ENCODE measurements around the gene APC2. TPM values are rescaled to one million over a fixed set of nuclear protein-coding genes. Genes with fewer than 3 reads are reported as not detected.
A peak's percentile ranks its signal among the peaks of the same experiment; 100 is the strongest.
"Not testable (repeated sequence)": the region's sequence is repeated elsewhere in the genome, so short reads cannot be mapped to it uniquely, and the experiment has no call there.

The APC2 gene
- total RNA-seq, 1 experiment from 2014 or later, result 0.31 TPM

GRCh38 chr19:1512671-1513498 is 63.0 kb downstream of the APC2 start, which contains the start of gene ADAMTSL5:
TSS of gene ADAMTSL5 (minus strand) at chr19:1513019. CDS start at chr19:1510943, 2,076 bp downstream.
- Histone ChIP-seq H3K36me3 (replicated peaks; ENCODE audit: control insufficient read depth, insufficient read depth, low read length) (no peaks in the 10 kb centered on the region), H3K27me3 (ENCODE audit: control insufficient read depth, insufficient read depth, low read length) (peaks cover 37% of the 10 kb centered on the region), H3K4me3 (ENCODE audit: insufficient read depth, low read depth, low read length) (peak within 1 kb of the TSS; percentile 39)
- DNase-seq, result peak; percentile 90

DNA sequence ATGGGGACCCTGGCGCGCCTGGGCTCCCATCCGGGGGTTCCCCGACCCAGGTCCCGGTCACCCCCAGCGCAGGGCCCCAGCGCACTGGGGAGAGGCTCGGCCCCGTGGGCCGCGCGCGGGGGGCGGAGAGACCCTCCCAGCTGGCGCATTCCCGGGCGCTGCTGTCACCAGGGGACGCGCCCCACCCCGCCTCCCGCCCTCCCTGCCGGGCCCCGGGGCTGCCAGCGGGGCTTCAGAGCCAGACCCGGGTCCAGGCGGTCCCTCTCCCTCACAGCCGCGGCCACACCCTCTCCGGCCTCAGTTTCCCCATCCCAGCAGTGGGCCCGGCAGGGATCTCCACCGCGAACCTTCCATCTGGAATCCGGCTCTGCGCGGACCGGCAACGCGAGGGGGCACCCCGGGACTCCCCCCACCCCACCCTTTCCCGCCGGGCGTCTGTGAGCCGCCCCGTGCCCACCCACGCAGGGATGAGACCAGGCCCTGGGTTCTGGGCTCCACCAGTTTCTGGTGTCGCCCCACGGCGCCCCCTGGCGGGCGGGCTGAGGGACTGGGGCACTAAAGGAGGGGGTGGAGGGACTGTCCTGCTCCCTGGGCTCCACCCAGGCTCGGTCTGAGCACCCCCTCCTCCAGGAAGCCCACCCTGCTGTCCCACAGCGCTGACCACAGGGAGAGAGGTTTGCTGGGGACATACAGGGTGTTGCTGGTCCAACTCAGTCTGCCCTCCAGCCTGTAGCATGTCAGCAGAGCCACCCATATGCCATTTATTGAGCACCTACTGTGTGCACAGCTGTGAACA is 63.8 kb downstream of the APC2 start:
- Histone ChIP-seq H3K27me3 (ENCODE audit: control insufficient read depth, insufficient read depth, low read length) (peaks cover 40% of the 10 kb centered on the region), H3K36me3 (replicated peaks; ENCODE audit: control insufficient read depth, insufficient read depth, low read length) (no peaks in the 10 kb centered on the region), H3K4me3 (ENCODE audit: insufficient read depth, low read depth, low read length) (peak overlapping the region; percentile 39)
- DNase-seq, result peak; percentile 93

- Histone ChIP-seq H3K4me3 (ENCODE audit: insufficient read depth, low read depth, low read length) (no peak overlapping the region), H3K27me3 (ENCODE audit: control insufficient read depth, insufficient read depth, low read length) (peaks cover 38% of the 10 kb centered on the region), H3K36me3 (replicated peaks; ENCODE audit: control insufficient read depth, insufficient read depth, low read length) (no peaks in the 10 kb centered on the region)
- no peak for DNase-seq
Observed at GRCh38 chr19:1514295-1514661, 64.4 kb downstream of the APC2 start.

GRCh38 chr19:1514986-1515721 is 65.2 kb downstream of the APC2 start:
- H3K4me3 ChIP-seq (ENCODE audit: insufficient read depth, low read depth, low read length), result no peak overlapping the region
- no peaks in the 10 kb centered on the region for H3K36me3 ChIP-seq (replicated peaks; ENCODE audit: control insufficient read depth, insufficient read depth, low read length)
- peaks cover 31% of the 10 kb centered on the region for H3K27me3 ChIP-seq (ENCODE audit: control insufficient read depth, insufficient read depth, low read length)
- DNase-seq, result no peak

DNA sequence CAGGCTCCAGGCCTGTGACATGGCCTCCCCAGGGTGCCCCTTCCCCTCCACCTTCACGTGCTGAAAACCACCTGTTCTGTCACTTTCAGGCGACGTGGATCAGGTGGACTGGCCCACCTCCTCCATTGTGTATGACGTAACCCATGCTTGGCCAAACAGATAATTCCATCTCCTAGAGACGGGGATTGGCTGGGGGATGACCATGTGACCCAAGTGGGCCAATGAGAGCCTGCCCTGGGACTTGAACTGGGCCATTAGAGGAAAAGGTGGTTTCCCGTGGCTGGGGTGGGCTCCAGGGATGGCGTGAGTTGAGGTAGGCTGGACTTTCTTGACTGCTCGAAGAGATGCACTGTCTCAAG is 66.5 kb downstream of the APC2 start:
- Histone ChIP-seq H3K4me3 (ENCODE audit: insufficient read depth, low read depth, low read length) (no peak overlapping the region), H3K36me3 (replicated peaks; ENCODE audit: control insufficient read depth, insufficient read depth, low read length) (no peaks in the 10 kb centered on the region), H3K27me3 (ENCODE audit: control insufficient read depth, insufficient read depth, low read length) (peaks cover 23% of the 10 kb centered on the region)
- no peak for DNase-seq

- Histone ChIP-seq H3K36me3 (replicated peaks; ENCODE audit: control insufficient read depth, insufficient read depth, low read length) (no peaks in the 10 kb centered on the region), H3K4me3 (ENCODE audit: insufficient read depth, low read depth, low read length) (no peak overlapping the region), H3K27me3 (ENCODE audit: control insufficient read depth, insufficient read depth, low read length) (peaks cover 11% of the 10 kb centered on the region)
- no peak for DNase-seq
Observed at GRCh38 chr19:1518471-1518870, 68.5 kb downstream of the APC2 start.

DNA sequence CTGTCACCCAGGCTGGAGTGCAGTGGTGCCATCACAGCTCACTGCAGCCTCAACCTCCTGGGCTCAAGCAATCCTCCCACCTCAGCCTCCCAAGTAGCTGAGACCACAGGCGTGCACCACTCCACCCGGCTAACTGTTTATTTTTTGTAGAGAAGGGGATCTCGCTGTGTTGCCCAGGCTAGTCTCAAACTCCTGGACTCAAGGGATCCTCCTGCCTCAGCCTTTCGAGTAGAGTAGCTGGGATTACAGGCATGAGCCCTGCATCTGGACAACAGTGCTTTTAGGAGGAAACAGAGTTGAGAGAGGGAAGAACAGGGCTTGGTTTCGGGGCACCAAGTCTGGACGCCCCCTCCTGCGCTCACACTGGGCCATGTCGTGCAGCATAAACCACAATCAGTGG is 69.9 kb downstream of the APC2 start:
- H3K27me3 ChIP-seq (ENCODE audit: control insufficient read depth, insufficient read depth, low read length), result peaks cover 20% of the 10 kb centered on the region
- not testable (repeated sequence) for H3K4me3 ChIP-seq (ENCODE audit: insufficient read depth, low read depth, low read length); H3K36me3 ChIP-seq (replicated peaks; ENCODE audit: control insufficient read depth, insufficient read depth, low read length); DNase-seq

DNA sequence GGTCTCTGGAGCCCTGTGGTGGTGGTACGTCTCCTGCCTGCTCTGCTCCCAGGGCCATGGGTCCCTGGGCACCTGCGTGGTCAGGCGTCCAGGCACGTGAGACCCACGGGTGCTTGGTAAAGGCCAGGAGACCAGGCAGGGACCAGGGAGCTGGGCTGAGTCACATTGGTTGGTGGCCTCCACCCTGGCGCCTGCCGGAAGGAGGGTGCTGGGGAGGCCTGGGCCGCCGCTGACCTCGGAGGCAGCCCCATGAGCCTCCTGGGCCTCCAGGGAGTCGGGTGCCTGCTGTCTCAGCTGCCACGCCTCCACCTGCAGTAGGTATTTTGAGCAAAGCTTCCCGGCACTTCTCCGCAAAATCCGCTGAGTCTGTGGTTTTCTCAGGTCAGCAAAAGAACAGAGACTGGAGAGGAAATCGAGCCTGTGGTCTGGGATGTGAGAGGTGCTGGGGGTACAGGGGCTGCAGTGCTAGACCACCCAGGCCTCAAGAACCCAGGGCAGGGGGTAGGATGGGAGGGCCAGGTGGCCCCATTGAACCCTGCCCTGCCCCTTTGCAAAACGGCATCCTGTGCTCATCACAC is 70.4 kb downstream of the APC2 start:
- H3K36me3 ChIP-seq (replicated peaks; ENCODE audit: control insufficient read depth, insufficient read depth, low read length), result no peaks in the 10 kb centered on the region
- DNase-seq, result no peak
- H3K27me3 ChIP-seq (ENCODE audit: control insufficient read depth, insufficient read depth, low read length), result peaks cover 24% of the 10 kb centered on the region
- no peak overlapping the region for H3K4me3 ChIP-seq (ENCODE audit: insufficient read depth, low read depth, low read length)

DNA sequence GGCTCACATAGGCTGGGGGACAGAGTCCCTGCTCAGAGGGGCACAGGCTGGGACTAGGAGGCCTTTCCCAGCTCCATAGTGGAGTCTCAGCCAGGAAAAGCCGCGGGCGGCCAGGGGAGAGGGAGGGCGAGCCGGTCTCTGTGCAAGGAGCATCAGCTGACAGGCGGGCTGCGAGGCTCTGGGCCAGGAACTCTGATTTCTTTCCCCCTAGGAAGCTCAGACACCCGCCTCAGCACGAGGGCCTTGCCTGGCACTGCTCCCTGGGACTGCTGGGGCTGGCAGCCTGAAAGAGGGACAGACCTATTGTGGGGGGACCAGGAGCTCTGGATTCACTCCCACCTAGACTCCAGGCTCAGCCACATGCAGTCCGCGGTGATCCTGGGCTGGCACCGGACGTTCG is 71.7 kb downstream of the APC2 start:
- Histone ChIP-seq H3K4me3 (ENCODE audit: insufficient read depth, low read depth, low read length) (no peak overlapping the region), H3K36me3 (replicated peaks; ENCODE audit: control insufficient read depth, insufficient read depth, low read length) (no peaks in the 10 kb centered on the region), H3K27me3 (ENCODE audit: control insufficient read depth, insufficient read depth, low read length) (peaks cover 26% of the 10 kb centered on the region)
- no peak for DNase-seq

DNA sequence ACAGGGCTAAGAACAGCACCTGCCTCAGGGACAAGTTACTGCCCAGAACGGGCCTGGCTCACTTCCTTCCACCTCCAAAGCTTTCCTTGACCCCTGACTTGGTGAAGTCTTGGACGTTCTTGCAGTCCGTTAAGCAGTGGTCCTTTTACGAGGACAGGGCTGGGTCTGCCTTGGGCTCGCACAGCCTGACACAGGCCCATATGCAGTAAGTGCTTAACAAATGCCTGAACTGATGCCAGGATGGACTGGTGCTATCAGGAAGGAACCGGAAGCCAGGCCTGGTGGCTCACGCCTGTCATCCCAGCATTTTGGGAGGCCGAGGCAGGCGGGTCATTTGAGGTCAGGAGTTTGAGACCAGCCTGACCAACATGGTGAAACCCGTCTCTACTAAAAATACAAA is 72.1 kb downstream of the APC2 start:
- no peak for DNase-seq
- Histone ChIP-seq H3K27me3 (ENCODE audit: control insufficient read depth, insufficient read depth, low read length) (peaks cover 26% of the 10 kb centered on the region), H3K36me3 (replicated peaks; ENCODE audit: control insufficient read depth, insufficient read depth, low read length) (no peaks in the 10 kb centered on the region), H3K4me3 (ENCODE audit: insufficient read depth, low read depth, low read length) (no peak overlapping the region)

GRCh38 chr19:1522838-1523237 is 72.9 kb downstream of the APC2 start:
- Histone ChIP-seq H3K4me3 (ENCODE audit: insufficient read depth, low read depth, low read length) (no peak overlapping the region), H3K36me3 (replicated peaks; ENCODE audit: control insufficient read depth, insufficient read depth, low read length) (no peaks in the 10 kb centered on the region), H3K27me3 (ENCODE audit: control insufficient read depth, insufficient read depth, low read length) (peaks cover 26% of the 10 kb centered on the region)
- DNase-seq, result no peak

Other genes with a start within 250 kb of the APC2 start
- gene STK11, start 244.3 kb upstream of the APC2 start, total RNA-seq (2014; rRNA removed; shearing (Covaris generic)), result 96.3 and 99.0 TPM in 2 replicates
- gene CBARP, start 212.1 kb upstream of the APC2 start, total RNA-seq (2014; rRNA removed; shearing (Covaris generic)), result 6.7 and 9.8 TPM in 2 replicates
- 44.7 and 53.1 TPM in 2 replicates for gene ATP5F1D, start 208.4 kb upstream of the APC2 start, total RNA-seq (2014; rRNA removed; shearing (Covaris generic))
- gene MIDN, start 201.5 kb upstream of the APC2 start, total RNA-seq (2014; rRNA removed; shearing (Covaris generic)), result 35.1 and 50.3 TPM in 2 replicates
- 219 and 221 TPM in 2 replicates for gene CIRBP, start 180.8 kb upstream of the APC2 start, total RNA-seq (2014; rRNA removed; shearing (Covaris generic))
- gene FAM174C, start 174.6 kb upstream of the APC2 start, total RNA-seq (2014; rRNA removed; shearing (Covaris generic)), result 78.0 and 83.1 TPM in 2 replicates
- 12.4 and 20.2 TPM in 2 replicates for gene EFNA2, start 164.2 kb upstream of the APC2 start, total RNA-seq (2014; rRNA removed; shearing (Covaris generic))
- 125 and 140 TPM in 2 replicates for gene NDUFS7, start 66.2 kb upstream of the APC2 start, total RNA-seq (2014; rRNA removed; shearing (Covaris generic))
- gene GAMT, start 48.6 kb upstream of the APC2 start, total RNA-seq (2014; rRNA removed; shearing (Covaris generic)), result 12.3 and 31.6 TPM in 2 replicates
- 196 and 198 TPM in 2 replicates for gene DAZAP1, start 42.5 kb upstream of the APC2 start, total RNA-seq (2014; rRNA removed; shearing (Covaris generic))
- 1,494 and 1,693 TPM in 2 replicates for gene RPS15, start 11.7 kb upstream of the APC2 start, total RNA-seq (2014; rRNA removed; shearing (Covaris generic))
- 57.2 and 75.3 TPM in 2 replicates for gene C19orf25, start 29.1 kb downstream of the APC2 start, total RNA-seq (2014; rRNA removed; shearing (Covaris generic))
- gene PCSK4, start 40.2 kb downstream of the APC2 start, total RNA-seq (2014; rRNA removed; shearing (Covaris generic)), result 5.5 and 9.6 TPM in 2 replicates
- 3.1 and 4.5 TPM in 2 replicates for gene REEP6, start 41.1 kb downstream of the APC2 start, total RNA-seq (2014; rRNA removed; shearing (Covaris generic))
- gene ADAMTSL5, start 62.9 kb downstream of the APC2 start, total RNA-seq (2014; rRNA removed; shearing (Covaris generic)), result 0.21 and 0.52 TPM in 2 replicates
- 0.14 and 0.18 TPM in 2 replicates for gene PLK5, start 74.0 kb downstream of the APC2 start, total RNA-seq (2014; rRNA removed; shearing (Covaris generic))
- 107 and 117 TPM in 2 replicates for gene MEX3D, start 118.2 kb downstream of the APC2 start, total RNA-seq (2014; rRNA removed; shearing (Covaris generic))
- gene MBD3, start 142.7 kb downstream of the APC2 start, total RNA-seq (2014; rRNA removed; shearing (Covaris generic)), result 105 and 114 TPM in 2 replicates
- gene UQCR11, start 155.3 kb downstream of the APC2 start, total RNA-seq (2014; rRNA removed; shearing (Covaris generic)), result 103 and 111 TPM in 2 replicates
- 277 and 293 TPM in 2 replicates for gene TCF3, start 202.5 kb downstream of the APC2 start, total RNA-seq (2014; rRNA removed; shearing (Covaris generic))

Measured in H7 (cell line).